ENCODE measurements around the gene SBDS.
"Not testable (repeated sequence)": the region's sequence is repeated elsewhere in the genome, so short reads cannot be mapped to it uniquely, and the experiment has no call there.

The SBDS gene

DNA sequence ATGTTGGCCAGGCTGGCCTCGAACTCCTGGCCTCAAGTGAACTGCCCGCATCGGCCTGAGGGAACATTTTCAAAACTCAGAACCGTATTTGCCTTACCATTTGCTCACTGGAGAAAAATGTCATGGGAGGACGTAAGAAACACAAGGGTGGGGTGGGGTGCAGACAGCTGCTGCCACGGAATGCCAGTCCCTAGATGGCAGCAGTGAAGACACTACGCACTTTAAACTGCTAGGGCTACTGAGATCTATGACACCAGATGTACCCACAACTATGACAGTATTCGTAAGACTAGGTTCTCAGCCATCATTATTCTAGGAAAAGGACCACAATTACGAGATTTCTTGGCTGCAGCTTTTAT, 716 bp downstream of the SBDS start:
- peak; percentile 51 for DNase-seq (ENCODE audit: low read depth)

DNA sequence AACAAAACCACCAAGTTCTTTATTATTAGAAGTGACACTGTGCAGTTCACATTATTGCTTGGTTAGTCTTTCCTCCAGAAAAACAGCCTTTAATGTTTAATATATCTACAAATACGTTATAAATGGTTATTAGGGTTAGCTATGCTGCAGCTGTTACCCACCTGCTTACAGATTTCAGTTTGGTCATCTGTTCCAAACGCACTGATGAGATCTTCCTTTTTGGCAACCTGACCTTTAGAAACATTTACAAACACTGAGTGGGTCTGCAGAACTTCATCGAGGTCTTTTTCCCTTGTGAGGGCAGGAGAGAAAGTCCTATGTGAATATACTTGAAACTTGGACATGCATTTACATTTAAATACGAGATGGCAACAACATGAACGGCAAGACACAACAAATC, 1.3 kb downstream of the SBDS start:
- not testable (repeated sequence) for DNase-seq (ENCODE audit: low read depth)

DNA sequence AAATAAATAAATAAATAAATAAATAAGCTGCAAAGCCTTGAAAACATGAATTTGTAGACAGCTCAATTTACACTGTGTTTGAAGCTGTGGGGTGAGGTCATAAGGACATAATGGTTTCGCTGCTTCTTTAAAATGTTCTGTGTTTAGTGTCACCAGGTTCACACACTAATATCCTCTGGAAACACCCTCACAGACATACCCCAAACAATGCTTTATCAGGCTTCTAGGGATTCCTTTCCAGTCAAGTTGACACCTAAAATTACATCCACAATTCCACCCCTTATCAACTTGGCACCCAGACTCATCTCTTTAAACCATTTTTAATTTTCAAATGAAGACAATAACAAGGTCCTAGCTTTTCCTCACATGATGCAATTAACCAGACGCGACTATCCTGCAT, 5.8 kb downstream of the SBDS start:
- not testable (repeated sequence) for DNase-seq (ENCODE audit: low read depth)

DNA sequence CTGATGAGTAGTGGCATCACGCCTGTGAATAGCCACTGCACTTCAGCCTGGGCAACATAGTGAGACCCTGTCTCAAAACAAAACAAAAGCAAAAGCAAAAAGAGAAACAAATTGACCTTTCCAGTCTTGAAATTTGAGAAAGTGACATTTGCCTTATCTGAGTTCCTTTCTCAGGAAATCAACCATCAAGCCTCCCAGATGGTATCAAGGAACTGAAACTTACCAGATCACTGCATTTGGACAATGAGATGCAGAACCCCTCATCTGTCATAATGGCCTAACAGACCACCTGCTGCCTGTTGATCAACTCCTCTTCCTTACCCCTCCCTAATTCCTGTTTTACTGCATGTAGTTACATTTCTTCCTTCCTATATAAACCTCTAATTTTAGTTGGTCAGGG, 15.1 kb downstream of the SBDS start:
- not testable (repeated sequence) for DNase-seq (ENCODE audit: low read depth)

DNA sequence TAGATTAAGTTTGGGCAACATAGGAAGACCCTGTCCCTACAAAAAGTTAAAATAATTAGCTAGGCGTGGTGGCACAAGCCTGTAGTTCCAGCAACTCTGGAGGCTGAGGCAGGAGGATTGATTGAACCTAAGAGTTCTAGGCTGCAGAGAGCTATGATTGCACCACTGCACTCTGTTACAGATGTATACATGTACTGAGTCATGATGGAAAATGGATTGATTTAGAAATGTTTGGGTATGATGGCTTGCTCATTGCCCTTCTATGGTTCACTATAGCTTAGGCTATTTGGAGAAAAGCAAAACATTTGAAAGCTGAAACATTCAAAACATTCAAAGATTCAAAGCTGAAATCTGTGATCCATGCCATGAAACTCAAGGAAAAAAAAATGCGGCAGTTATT, 16.4 kb downstream of the SBDS start:
- DNase-seq (ENCODE audit: low read depth), result not testable (repeated sequence)

DNA sequence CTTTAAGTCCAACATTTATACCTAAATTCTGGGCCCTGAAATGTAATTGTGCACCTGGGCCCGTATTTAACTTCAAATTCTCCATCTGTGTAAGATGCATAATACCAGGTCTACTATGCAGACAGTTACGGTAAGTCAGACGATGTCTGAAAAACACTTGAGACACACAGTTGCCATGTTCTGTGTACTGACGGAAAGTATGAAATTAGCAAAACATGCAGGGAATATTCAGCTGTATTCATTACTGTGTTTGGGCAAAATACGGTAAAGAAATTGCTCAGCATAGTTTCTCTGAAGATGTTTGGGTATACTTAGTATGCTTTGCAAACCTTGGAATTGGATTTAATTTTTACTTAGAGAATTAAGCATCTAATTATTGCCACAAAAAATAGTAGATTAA, 17.1 kb downstream of the SBDS start:
- not testable (repeated sequence) for DNase-seq (ENCODE audit: low read depth)

DNA sequence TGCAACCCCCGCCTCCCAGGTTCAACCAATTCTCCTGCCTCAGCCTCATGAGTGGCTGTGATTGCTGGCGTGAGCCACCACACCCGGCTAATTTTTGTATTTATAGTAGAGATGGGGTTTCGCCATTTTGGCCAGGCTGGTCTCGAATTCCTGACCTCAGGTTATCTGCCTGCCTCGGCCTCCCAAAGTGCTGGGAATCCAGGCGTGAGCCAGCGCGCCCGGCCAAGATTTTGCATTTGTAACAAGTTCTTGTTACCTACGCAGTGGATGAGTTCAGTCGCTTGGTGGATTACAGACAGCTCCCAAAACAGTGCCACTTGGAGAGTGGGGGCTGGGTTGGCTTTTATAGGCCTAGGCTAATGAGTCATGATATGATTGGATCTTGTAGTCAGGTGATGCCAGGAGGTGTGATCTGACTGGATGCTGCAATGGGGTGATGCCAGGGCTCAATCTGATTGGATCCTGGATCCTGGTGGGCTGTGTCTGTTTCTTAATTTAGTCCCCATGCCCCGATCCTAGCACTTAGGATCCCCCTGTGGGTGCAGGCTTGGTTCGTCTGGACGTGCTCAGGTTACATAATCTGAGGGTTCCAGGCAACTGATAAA, 20.3 kb downstream of the SBDS start:
- no peak for DNase-seq (ENCODE audit: low read depth)

DNA sequence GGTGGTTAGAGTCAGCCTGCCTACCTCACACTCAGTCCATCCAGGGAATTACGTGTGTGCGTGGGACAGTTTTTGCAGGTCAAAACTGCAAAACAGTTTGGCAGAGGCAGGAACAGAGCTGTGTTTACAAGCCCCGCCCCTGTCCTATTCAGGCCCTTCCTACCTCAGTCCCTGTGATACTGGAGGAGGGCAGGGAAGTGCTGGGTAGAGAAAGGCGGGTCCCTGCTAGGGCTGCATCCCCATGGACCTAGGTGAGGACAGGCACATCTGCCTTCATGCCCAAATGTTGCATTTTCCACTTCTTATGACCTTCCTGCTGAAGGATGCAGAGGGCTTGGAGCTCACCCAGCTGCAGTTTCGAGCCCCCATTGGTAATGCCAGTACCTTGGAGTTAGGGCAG, 25.1 kb downstream of the SBDS start:
- no peak for DNase-seq (ENCODE audit: low read depth)

DNA sequence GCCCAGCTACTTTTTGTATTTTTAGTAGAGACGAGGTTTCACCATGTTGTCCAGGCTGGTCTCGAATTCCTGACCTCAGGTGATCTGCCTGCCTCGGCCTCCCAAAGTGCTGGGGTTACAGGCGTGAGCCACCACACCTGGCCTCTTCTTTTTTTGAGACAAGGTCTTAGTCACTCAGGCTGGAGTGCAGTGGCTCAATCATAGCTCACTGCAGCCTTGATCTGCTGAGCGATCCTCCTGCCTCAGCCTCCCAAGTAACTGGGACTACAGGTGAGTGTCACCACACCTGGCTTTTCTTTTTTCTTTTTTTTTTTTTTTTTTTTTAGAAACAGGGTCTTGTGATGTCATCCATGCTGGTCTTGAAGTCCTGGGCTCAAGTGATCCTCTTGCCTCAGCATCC, 26.4 kb downstream of the SBDS start:
- not testable (repeated sequence) for DNase-seq (ENCODE audit: low read depth)

DNA sequence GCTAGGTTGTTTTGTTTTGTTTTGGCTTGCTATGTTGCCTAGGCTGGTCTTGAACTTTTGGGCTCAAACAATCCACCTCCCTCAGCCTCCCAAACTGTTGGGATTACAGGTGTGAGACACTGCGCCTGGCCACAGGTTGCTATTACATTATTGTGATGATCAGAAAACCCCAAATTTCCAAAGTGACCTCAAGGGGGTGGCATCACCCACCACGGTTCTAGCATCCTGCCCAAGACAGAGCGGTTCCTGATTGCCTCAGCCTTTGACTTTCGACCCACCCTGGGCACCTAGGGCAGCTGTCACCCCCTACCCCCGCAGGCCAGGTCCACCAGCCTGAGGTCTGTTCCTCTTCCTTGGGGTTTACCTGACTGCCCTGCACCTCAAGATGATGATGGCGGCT, 28.4 kb downstream of the SBDS start:
- no peak for DNase-seq (ENCODE audit: low read depth)

DNA sequence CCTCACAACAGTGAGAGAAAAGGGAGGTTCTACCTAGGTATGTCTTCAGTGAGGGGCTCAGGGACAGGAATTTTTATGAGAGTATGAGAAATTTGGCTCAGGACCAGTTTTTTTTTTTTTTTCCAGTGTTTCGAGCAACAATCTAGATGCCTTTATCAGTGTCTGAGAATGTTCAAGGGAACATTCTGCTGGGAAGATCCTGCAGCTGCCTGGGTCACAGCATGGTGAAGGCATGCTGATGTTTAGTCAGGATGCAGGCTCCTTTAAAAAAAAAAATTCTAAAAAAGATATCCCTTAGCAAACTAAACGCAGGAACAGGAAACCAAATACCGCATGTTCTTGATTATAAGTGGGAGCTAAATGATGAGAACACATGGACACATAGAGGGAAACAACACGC, 31.0 kb downstream of the SBDS start:
- DNase-seq (ENCODE audit: low read depth), result no peak

DNA sequence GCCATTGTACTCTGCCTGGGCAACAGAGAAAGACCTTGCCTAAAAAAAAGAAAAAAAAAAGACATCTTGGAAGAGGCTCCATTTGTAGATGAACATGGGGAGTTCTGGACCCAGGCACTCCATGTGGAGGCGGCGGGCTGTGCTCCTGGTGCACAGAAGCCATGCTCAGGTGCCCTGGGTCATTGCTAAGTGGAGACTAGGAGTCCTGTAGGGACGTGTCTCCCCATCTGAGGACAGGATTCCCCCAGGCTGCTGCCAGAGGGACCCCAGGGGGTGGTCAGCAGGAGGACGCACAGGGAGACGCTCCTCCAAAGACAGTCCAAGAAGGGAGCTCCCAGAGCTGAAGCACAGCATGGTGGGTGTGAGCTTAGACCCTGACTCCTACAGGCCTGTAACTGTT, 34.3 kb downstream of the SBDS start:
- no peak for DNase-seq (ENCODE audit: low read depth)

DNA sequence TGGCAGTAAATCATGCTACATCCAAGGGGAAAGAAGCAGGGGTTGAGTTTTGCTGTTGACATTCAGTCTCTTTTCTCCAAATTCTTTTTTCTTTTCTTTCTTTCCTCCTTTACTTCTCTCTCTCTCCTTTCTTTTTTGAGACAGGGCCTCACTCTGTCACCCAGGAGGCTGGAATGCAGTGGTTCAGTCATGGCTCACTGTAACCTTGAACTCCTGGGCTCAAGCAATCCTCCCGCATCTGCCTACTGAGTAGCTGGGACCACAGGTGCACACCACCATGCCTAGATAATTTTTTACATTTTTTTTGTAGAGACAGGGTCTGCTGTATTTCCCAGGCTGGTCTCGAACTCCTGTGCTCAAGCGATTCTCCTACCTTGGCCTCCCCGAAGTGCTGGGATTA, 35.2 kb downstream of the SBDS start:
- no peak for DNase-seq (ENCODE audit: low read depth)

DNA sequence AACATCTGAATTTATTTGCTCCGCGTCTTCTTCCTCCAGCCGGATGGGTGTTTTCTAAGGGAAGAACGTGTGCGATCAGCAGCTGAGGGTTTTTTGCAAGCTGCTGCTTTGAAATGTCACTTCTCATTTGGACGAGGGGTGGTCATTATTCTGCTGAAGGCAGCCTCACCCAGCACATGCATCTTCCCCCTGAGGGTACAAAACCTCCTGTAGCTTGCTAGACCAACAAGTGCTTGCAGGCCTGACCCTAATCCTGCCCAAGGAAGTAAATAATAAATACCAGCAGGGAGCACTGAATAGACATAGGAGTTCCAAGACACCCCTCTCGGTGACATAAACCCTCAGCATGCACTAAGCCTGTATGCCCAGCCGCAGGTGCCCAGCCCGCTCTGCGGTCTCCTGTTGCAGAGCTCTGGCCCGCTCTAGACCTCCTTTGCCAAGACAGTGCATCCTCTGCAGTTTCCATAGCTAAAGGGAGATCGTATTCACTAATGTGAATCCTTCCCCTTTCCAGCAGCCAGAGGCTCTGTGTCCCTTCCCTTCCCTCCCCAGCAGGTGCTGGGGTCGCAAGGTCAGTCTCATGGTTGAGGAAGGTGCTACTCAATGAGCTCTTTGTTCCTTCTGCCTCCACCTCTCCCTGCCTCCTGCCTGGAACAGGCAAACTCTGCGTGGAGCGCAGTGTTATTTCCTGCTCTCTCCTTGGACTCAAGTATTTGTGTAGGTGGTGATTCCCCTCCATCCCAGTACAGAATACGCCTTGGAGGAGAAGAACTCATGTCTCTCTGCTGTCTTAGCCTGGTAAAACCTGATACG, 36.6 kb downstream of the SBDS start:
- no peak for DNase-seq (ENCODE audit: low read depth)

DNA sequence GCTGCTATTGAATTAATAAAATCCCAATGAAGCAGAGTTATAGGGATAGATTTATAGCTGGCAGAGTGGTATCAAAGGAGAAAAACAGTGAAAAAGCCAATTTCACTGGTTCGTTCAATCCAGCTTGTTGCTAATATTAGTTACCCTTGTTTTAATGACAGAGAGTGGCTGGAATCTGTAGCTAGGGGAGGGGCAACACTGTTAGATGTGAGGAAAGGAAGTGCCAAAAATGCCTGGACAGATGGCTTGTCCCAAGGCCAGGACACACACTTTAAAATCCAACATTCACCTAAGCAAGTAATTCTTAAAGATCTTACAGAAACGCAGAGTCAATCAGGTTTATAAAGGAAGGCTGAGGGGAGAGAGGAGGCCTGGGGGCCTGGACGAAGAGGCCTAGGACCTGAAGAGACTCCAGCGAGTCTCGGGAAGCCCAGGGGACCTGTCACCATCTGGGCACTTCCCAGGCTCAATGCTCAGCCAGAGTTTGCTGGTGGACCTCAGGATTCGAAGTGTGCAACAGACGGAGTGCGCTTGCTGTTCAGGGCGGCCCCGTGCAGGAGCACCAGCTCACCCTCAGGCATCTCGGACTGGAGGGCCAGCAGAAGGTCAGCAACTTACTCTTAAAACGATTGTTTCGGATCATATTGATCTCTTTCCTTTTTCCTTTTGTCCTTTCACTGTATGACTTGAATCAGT, 37.6 kb downstream of the SBDS start:
- no peak for DNase-seq (ENCODE audit: low read depth)

DNA sequence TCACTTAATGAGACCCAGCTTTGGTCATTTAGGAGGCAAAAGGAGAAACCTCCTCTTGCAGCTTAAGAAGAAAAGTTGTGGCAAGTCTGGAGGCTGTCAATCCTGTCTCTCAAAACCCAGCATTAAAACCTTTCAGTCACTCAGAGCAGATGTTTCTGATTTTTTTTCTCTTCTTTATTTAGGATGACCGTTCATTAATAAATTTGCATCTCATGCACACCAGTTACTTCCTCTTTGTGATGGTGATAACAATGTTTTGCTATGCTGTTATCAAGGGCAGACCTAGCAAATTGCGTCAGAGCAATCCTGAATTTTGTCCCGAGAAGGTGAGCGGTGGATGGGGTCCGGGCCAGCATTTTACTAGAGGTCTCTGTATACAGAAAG, 42.4 kb downstream of the SBDS start:
- no peak for DNase-seq (ENCODE audit: low read depth)

DNA sequence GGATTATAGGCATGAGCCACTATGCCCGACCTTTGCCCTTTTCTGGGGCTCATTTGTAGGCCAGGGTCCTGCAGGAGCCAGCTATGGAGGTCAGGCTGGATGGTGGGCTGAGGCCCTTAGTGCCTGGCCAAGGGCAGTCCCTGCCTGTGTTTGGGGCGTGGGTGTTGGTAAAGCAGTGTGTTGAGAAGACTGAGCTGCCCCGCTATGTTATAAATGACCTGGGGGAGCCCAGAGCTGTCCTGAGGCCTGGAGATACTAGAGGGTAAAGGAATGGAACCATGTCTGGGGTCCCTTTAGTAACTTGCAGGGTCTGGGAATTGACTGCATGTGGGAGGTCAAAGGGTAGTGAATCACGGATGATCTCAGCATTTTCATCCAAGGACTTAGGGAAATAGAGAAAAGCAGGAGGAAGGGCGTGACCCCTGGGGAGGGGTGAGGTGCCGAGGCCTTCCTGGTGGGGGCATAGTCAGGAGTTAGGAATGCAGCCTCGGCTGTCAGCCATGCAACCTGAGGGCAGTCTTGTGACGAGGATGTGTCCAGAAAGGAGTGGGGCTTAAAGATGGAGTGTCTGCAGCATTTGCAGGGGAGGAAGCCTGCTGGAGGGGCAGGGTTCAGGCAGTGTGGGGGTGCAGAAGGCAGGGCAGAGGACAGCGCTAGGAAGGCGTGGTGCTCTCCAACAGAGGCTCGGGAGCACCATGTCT, 42.9 kb downstream of the SBDS start:
- DNase-seq (ENCODE audit: low read depth), result peak; percentile 23

DNA sequence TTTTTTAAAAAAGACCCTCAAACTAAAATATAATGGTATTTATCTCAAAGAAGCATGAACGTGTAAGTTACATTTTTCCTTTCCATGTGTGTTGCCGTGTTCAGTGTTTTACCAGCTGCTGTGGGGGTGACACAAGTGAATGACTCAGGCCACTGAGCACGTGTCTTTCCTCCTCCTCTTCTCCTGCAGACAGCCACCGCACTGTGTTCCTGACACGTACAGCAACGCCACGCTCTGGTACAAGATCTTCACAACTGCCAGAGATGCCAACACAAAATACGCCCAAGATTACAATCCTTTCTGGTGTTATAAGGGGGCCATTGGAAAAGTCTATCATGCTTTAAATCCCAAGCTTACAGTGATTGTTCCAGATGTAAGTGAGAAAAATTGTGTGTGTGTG, 44.6 kb downstream of the SBDS start:
- DNase-seq (ENCODE audit: low read depth), result no peak

DNA sequence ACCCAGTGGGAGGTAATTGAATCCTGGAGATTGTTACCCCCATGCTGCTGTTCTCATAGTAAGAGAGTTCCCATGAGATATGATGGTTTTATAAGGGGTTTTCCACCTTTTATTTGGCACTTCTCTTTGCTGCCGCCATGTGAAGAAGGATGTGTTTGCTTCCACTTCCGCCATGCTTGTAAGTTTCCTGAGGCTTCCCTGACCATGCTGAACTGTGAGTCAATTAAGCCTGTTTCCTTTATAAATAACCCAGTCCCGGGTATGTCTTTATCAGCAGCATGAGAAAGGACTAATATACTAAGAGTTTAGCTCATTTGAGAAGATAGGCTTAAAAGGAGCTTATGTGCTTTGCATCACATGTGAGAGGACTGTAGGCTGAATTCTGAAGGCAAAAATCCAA, 45.1 kb downstream of the SBDS start:
- no peak for DNase-seq (ENCODE audit: low read depth)

DNA sequence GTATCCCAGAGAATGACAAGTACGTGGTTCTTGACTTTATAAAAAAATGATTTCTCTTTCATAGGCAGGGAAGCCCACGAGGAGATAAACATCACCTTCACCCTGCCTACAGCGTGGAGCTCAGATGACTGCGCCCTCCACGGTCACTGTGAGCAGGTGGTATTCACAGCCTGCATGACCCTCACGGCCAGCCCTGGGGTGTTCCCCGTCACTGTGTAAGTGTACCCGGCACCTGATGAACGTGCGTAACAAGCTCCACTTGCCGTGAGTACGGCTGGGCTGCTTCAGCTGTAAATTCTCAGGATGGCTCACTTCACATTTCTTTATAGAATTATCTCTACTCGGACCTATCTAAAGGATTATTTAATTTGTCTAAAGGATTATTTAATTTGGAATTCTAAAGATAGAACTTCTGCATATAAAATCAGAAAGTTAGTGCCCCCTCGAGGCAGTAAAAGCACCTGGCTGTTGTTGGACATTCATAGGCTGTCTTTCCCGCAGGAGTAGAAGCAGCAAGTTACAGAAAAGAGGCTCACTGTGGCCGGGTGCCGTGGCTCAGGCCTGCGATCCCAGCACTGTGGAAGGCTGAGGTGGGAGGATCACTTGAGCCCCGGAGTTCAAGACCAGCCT, 46.8 kb downstream of the SBDS start:
- DNase-seq (ENCODE audit: low read depth), result no peak

DNA sequence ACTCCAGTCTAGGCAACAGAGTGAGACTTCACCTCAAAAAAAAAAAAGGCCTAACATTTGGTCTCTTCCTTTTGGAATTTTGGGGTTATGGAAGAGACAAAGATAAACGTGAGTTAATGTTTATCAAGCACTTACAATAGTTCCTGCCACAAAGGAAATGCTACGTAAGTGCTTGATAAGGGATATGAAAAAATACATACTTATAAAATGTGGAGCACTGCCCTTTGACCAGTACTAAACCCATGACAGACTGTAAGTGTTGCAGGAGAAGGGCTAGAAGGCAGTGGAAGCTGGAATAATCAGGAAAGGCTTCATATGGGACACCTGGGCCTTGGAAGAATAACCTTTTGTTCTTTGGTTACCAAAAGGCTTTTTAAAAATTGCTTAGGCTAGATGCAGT, 48.8 kb downstream of the SBDS start:
- DNase-seq (ENCODE audit: low read depth), result no peak

DNA sequence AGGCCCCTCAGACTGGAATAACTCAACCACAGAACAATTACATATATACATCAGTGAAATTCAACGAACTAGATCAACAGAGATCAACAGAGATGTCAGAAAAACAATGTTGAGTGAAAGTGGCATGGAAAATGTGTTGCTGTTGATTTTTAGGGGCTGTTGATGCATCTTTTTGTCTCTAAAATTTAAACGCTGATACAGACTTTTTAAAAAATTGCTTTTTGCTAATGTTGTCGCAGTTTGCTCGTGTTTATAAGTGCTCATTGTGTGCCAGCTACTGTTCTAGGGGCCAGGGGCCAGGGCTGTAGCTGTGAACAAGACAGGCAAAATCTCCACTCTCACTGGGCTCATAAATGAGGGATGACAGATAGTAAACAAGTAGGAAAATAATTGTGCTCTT, 56.1 kb downstream of the SBDS start:
- DNase-seq (ENCODE audit: low read depth), result no peak

Data from HS-27A (cell line).